RWPE2 (cell line): ENCODE data around the gene MAP3K2.

Experiments
- ATAC-seq: fragments of 200-7000 bp; cut with Tn5 transposase; 3 replicates; pipeline ENCODE4 v1.9.1; 2021; ENCODE audit warnings: low read depth
- DNase-seq: peaks from one replicate; pipeline ENCODE4 v3.0.0-alpha.2; 2020; ENCODE audit warnings: low spot score
- H3K27ac ChIP-seq: fragments of 450-650 bp; 2 replicates; pipeline ENCODE4 v1.5.1; 2017; ENCODE audit warnings: mild to moderate bottlenecking; ENCODE audit not compliant: poor library complexity, severe bottlenecking
- H3K27me3 ChIP-seq: fragments of 250-450 bp; sonication (Bioruptor Pico); 2 replicates; pipeline ENCODE4 v1.5.1; 2021; ENCODE audit warnings: mild to moderate bottlenecking, moderate library complexity; ENCODE audit not compliant: insufficient read depth, poor library complexity, severe bottlenecking
- H3K36me3 ChIP-seq: fragments of 250-450 bp; sonication (Bioruptor Pico); 2 replicates; pipeline ENCODE4 v1.5.1; 2020; ENCODE audit warnings: low read depth, mild to moderate bottlenecking, moderate library complexity
- H3K4me1 ChIP-seq: fragments of 250-450 bp; sonication (Bioruptor Pico); 2 replicates; pipeline ENCODE4 v1.5.1; 2021; ENCODE audit warnings: mild to moderate bottlenecking, moderate library complexity; ENCODE audit not compliant: insufficient read depth, poor library complexity, severe bottlenecking
- H3K4me3 ChIP-seq: fragments of 250-450 bp; sonication (Bioruptor Pico); 2 replicates; pipeline ENCODE4 v1.5.1; 2021; ENCODE audit warnings: mild to moderate bottlenecking, moderate library complexity; ENCODE audit not compliant: severe bottlenecking
- H3K9me3 ChIP-seq: fragments of 250-450 bp; sonication (Bioruptor Pico); 2 replicates; pipeline ENCODE4 v1.5.1; 2021; ENCODE audit warnings: mild to moderate bottlenecking, moderate library complexity; ENCODE audit not compliant: severe bottlenecking
- TF ChIP-seq, protein P1 (sequence below): fragments of 450-650 bp; IDR thresholded peaks from one replicate; pipeline ENCODE4 v1.5.1; 2017; ENCODE audit warnings: mild to moderate bottlenecking, moderate library complexity; ENCODE audit not compliant: poor library complexity, severe bottlenecking

The MAP3K2 gene

GRCh38 chr2:127280693-127281092 is 107.1 kb downstream of the MAP3K2 start:
- TF ChIP-seq, protein P1, sequence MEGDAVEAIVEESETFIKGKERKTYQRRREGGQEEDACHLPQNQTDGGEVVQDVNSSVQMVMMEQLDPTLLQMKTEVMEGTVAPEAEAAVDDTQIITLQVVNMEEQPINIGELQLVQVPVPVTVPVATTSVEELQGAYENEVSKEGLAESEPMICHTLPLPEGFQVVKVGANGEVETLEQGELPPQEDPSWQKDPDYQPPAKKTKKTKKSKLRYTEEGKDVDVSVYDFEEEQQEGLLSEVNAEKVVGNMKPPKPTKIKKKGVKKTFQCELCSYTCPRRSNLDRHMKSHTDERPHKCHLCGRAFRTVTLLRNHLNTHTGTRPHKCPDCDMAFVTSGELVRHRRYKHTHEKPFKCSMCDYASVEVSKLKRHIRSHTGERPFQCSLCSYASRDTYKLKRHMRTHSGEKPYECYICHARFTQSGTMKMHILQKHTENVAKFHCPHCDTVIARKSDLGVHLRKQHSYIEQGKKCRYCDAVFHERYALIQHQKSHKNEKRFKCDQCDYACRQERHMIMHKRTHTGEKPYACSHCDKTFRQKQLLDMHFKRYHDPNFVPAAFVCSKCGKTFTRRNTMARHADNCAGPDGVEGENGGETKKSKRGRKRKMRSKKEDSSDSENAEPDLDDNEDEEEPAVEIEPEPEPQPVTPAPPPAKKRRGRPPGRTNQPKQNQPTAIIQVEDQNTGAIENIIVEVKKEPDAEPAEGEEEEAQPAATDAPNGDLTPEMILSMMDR: no peak
- Histone ChIP-seq H3K9me3 (no peaks in the 10 kb centered on the region), H3K27me3 (no peaks in the 10 kb centered on the region), H3K4me1 (no peaks in the 10 kb centered on the region), H3K36me3 (peaks cover 79% of the 10 kb centered on the region), H3K27ac (no peak overlapping the region), H3K4me3 (no peak overlapping the region)
- ATAC-seq: no peak
- no peak for DNase-seq

- Histone ChIP-seq H3K4me1 (no peaks in the 10 kb centered on the region), H3K27me3 (no peaks in the 10 kb centered on the region), H3K4me3 (no peak overlapping the region), H3K36me3 (peaks cover 75% of the 10 kb centered on the region), H3K9me3 (no peaks in the 10 kb centered on the region), H3K27ac (no peak overlapping the region)
- TF ChIP-seq, protein P1: no peak
- DNase-seq (no peak), ATAC-seq (no peak)
These were observed 108.0 kb downstream of the MAP3K2 start for GRCh38 chr2:127279781-127280180.

GRCh38 chr2:127278959-127279358 is 108.8 kb downstream of the MAP3K2 start:
- Histone ChIP-seq H3K36me3 (peaks cover 69% of the 10 kb centered on the region), H3K4me3 (no peak overlapping the region), H3K9me3 (no peaks in the 10 kb centered on the region), H3K4me1 (no peaks in the 10 kb centered on the region), H3K27me3 (no peaks in the 10 kb centered on the region), H3K27ac (no peak overlapping the region)
- no peak for ATAC-seq
- no peak for DNase-seq
- TF ChIP-seq, protein P1: no peak

DNA sequence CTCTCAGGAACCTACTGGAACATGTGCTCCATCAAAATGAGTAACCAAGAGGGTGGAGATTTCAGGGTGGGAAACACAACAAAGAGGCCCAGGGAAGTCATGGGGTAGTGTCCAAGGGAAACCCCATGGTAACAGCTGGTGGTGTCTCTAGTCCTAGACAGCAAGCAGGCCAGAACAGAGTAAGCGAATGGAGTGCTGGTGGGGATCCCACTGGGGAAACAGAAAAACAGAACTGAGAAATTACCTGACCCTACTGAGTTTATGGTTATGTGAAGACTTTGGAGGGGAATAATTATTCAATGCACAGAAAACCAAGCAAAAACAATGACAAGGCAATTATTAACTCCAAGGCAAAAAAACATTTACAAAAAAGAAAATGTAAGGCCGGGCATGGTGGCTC is 110.7 kb downstream of the MAP3K2 start:
- TF ChIP-seq, protein P1: no peak
- H3K36me3 ChIP-seq: peaks cover 57% of the 10 kb centered on the region
- DNase-seq: no peak

DNA sequence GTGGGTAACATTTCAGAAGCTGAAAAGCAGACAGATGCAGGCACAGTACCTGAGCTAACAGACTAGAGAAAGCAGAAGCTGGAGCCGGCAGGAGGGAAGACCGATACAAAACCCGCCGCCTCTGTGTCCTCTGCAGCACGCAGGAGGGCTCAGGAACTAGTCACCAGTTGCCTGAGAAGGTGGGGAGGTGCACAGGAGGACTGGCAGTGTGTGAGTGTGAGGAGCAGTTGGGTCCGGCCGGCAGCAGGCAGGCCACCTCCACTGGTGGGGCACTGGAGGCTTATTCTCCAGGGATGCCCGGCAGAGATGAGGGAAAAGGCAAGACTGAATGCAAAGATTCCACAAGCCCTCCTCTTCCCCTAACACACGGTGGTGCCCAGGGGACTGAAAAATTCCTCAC is 112.0 kb downstream of the MAP3K2 start:
- Histone ChIP-seq H3K4me3 (no peak overlapping the region), H3K36me3 (peaks cover 62% of the 10 kb centered on the region), H3K27me3 (no peaks in the 10 kb centered on the region), H3K9me3 (no peaks in the 10 kb centered on the region), H3K27ac (no peak overlapping the region), H3K4me1 (no peaks in the 10 kb centered on the region)
- ATAC-seq: no peak
- TF ChIP-seq, protein P1: no peak
- DNase-seq: no peak

More for the DNA sequence above, 110.7 kb downstream of the MAP3K2 start:
- Histone ChIP-seq H3K4me1 (no peaks in the 10 kb centered on the region), H3K27ac (no peak overlapping the region), H3K9me3 (no peaks in the 10 kb centered on the region), H3K27me3 (no peaks in the 10 kb centered on the region), H3K4me3 (no peak overlapping the region)
- ATAC-seq: no peak
